HCT116 (cell line): ENCODE measurements around the gene DGCR8.

Experiments used
- CEBPB ChIP-seq: IDR thresholded peaks from 2 replicates; pipeline ENCODE4 v1.6.1; 2012; ENCODE audit warnings: low read depth
- POLR2A ChIP-seq: IDR thresholded peaks from 2 replicates; pipeline ENCODE4 v1.7.0; 2011; ENCODE audit warnings: borderline replicate concordance; ENCODE audit not compliant: insufficient read depth, insufficient read length; ENCODE audit errors: extremely low read depth
- POLR2AphosphoS5 ChIP-seq: IDR thresholded peaks from 2 replicates; pipeline ENCODE4 v1.6.1; 2011; ENCODE audit warnings: mild to moderate bottlenecking, low read depth, low read length, moderate library complexity
- RAD21 ChIP-seq: IDR thresholded peaks from 2 replicates; pipeline ENCODE4 v1.6.1; 2012; ENCODE audit warnings: low read depth, mild to moderate bottlenecking
- REST ChIP-seq: IDR thresholded peaks from 2 replicates; pipeline ENCODE4 v1.6.1; 2012; ENCODE audit warnings: low read depth
- SIN3A ChIP-seq: IDR thresholded peaks from 2 replicates; pipeline ENCODE4 v1.6.1; 2012; ENCODE audit warnings: low read depth
- TCF7L2 ChIP-seq: IDR thresholded peaks from 2 replicates; pipeline ENCODE4 v1.7.0; 2011; ENCODE audit warnings: borderline replicate concordance, inconsistent platforms; ENCODE audit not compliant: insufficient read depth, insufficient read length; ENCODE audit errors: extremely low read depth
- TF ChIP-seq, protein P1 (sequence below), 3 experiments: fragments of 200-600 bp in 1 of 3; sonication (generic) in 1 of 3; IDR thresholded peaks in 2 of 3; conservative IDR thresholded peaks in 1 of 3; 2 replicates each; pipeline ENCODE4 v1.5.1; 2012 to 2017; ENCODE audit warnings: low read depth in 2 of 3, low read length in 2 of 3, antibody characterized with exemption in 1 of 3, borderline replicate concordance in 1 of 3, control low read depth in 1 of 3, mild to moderate bottlenecking in 1 of 3, mixed read lengths in 1 of 3, mixed run types in 1 of 3, moderate library complexity in 1 of 3; ENCODE audit not compliant: insufficient read depth in 1 of 3
- TF ChIP-seq, protein P2 (sequence below): IDR thresholded peaks from 2 replicates; pipeline ENCODE4 v1.6.1; 2012

GRCh38 chr22:20085651-20086050 lies 5.6 kb downstream of the DGCR8 start:
- TF ChIP-seq, protein P1, sequence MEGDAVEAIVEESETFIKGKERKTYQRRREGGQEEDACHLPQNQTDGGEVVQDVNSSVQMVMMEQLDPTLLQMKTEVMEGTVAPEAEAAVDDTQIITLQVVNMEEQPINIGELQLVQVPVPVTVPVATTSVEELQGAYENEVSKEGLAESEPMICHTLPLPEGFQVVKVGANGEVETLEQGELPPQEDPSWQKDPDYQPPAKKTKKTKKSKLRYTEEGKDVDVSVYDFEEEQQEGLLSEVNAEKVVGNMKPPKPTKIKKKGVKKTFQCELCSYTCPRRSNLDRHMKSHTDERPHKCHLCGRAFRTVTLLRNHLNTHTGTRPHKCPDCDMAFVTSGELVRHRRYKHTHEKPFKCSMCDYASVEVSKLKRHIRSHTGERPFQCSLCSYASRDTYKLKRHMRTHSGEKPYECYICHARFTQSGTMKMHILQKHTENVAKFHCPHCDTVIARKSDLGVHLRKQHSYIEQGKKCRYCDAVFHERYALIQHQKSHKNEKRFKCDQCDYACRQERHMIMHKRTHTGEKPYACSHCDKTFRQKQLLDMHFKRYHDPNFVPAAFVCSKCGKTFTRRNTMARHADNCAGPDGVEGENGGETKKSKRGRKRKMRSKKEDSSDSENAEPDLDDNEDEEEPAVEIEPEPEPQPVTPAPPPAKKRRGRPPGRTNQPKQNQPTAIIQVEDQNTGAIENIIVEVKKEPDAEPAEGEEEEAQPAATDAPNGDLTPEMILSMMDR (IDR thresholded peaks at IDR 0.05 in 2 of 3, conservative IDR thresholded peaks at IDR 0.05 in 1 of 3; ENCODE audit: borderline replicate concordance in 1 of 3, insufficient read depth in 1 of 3, low read depth in 2 of 3, low read length in 2 of 3): no peak
- no peak for TF ChIP-seq REST
- TF ChIP-seq POLR2A: no peak
- TF ChIP-seq POLR2AphosphoS5: no peak
- no peak for TF ChIP-seq RAD21
- TF ChIP-seq, protein P2, sequence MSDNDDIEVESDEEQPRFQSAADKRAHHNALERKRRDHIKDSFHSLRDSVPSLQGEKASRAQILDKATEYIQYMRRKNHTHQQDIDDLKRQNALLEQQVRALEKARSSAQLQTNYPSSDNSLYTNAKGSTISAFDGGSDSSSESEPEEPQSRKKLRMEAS: no peak
- TF ChIP-seq TCF7L2: no peak
- TF ChIP-seq CEBPB: no peak
- no peak for TF ChIP-seq SIN3A
